Activated CD8-positive, alpha-beta memory T cell treated with anti-CD3 and anti-CD28 coated beads, Interleukin-2, amount 50 U/mL, for 48 hours (primary cell): ENCODE data around the gene ESRRG.

Source experiments
- DNase-seq: peaks from one replicate; pipeline ENCODE4 v3.0.0-alpha.2; 2020

ESRRG gene

GRCh38 chr1:216626394-216627067, 96.7 kb downstream of the ESRRG start:
- no peak for DNase-seq

DNA sequence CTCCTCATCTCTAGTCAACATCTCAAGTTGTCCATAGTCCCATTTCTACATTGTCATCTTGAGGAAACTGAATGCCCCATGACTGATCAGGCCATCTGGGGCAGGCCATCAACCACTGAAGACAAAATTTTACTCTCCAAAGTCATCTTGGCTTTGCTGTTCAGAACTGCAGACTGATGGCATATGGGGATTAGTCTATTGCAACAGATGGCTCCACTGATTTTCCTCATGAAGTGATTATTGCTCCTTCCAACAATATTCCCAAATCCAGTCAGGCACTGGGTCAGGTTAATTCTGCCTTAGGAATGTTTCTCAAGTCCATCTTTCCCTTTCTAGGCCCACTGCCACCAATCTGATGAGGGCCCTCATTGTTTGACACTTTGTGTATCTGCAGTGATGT, 101.7 kb downstream of the ESRRG start:
- no peak for DNase-seq

DNA sequence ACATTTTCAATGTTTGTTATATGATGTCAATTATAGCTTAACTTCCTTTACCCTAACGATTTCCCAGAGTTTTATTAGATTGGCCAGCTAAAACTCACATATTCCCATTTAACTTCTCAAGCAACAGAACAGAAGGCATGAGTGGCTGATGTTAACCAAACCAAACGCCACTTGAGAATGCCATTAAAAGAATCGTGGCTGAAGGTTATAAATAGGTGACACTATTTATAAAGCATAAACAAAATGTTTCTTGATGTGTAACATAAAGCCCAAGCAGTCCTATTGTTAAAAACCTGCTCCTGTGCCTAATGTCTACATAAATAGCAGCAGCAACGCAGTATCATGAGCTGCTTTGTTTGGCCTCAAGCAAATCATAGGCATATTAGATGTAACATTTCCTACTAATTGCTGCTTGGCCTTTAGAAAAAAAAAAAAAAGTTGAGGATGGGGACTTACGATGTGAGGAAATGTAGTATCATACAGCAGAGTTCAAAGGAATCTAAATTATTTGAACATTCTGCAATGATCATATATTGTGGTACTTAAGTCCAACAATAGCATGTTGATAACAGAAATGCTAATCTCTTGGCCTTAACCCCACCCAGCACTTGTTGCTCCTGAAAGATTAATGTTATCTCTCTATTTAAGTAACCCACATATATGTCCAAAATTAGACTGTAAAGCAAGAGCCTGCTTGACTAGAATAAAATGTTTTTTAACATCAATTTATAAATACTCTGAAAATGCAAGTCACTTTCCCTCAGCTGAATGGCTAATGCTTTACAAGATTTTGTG, 106.0 kb downstream of the ESRRG start:
- DNase-seq, result no peak

GRCh38 chr1:216616425-216616824, 106.8 kb downstream of the ESRRG start:
- DNase-seq, result no peak

DNA sequence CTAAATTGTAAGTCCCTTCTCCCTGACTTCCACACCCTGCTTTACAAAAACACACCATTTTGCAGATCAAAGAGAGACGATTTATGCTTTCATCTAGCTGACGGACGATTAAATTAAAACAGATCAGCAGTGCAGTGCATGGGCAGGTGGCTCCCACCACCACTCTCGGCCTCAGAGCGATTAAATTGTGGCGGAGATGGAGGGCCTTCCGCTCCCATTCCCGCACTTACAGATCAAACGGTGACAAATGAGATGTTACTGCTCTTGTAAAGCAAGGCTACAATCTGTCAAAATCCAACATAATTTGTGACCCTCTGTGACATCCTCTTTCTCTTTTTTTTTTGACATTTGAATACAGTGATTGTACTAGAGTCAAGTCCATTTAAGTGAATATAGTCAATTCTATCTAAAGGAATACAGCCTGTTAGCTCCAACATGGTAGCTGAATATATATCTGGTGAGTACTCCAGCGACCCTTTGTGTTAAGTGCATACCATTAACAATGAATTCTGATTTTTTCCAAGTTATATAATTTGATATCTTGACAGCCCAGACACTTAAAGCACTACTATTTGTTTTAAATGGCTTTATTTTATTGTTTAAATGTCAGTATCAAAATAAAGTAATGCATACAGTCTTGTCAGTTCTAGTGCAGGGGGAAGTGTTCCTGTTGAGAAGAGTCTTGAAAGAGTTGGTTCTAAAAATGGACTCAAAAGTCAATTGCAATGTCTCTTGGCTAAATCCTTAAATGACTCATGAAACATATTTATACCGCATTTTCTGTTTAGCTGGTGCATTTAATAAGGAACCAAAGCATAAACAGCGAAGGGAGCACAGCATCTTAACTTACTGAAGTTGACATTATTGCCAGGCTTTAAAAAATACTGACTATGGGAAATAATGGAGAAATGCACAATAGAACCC, 109.0 kb downstream of the ESRRG start:
- DNase-seq, result no peak

- DNase-seq, result no peak
Measured at GRCh38 chr1:216612291-216612690, 110.9 kb downstream of the ESRRG start.

GRCh38 chr1:216607067-216607697, 116.0 kb downstream of the ESRRG start:
- no peak for DNase-seq

DNA sequence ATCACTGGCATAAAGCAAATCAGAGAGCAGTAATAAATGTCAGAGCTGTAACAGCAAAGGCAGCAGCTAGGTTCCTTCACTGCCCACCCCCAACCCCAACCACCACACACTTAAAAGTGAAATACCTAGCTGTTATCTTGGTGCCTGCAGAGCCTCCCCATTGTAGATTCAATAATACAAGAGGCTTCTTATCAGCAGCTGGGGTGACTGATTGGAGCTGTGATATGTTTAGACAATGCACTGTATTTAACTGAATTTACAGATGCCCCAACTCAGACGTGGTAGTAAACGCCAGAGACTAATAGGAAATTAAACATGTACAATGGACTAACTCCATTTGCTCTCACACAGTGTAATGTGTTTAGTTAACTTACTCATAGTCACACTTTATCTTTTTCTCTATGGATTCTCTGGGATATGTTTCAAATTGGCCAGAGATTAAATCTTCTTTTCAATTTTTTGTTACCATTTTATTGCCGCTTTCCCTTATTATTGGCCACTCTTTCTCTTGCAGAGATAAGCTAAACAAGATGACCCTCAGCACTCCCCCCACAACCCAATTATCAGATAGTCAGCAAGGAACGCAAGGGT, 117.1 kb downstream of the ESRRG start:
- no peak for DNase-seq

- no peak for DNase-seq
Measured at GRCh38 chr1:216604771-216605170, 118.5 kb downstream of the ESRRG start.

- no peak for DNase-seq
Measured at GRCh38 chr1:216600730-216601609, 122.3 kb downstream of the ESRRG start.

GRCh38 chr1:216599851-216600250, 123.4 kb downstream of the ESRRG start:
- DNase-seq, result no peak

- DNase-seq, result no peak
Measured at GRCh38 chr1:216598448-216598847, 124.8 kb downstream of the ESRRG start.

DNA sequence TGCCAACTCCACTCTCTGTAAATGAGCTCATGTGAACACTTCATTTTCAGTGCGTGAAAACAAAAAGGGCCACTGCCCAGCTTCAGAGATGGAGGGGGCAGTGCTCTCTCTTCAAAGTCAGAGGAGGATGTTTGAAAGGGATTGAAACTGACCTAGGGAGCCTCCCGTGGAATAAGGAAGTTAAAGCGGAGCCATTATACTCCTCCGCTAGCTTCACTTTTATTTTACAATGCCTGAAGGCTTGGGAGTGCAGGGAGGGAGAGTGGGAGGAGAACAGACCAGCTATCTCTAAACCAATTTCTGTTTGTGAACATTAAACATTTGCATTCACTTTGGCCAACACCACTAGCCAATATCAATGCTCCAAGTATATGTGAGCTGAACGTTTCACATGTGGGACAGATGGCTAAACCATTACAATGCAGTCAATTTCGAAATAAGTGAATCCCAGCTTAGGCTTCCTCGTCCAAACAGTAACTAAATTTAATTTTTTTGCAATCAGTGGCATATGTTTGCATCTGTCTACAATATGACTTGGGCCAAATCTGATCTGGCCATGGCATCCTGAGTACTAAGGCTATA, 126.9 kb downstream of the ESRRG start:
- DNase-seq, result no peak

DNA sequence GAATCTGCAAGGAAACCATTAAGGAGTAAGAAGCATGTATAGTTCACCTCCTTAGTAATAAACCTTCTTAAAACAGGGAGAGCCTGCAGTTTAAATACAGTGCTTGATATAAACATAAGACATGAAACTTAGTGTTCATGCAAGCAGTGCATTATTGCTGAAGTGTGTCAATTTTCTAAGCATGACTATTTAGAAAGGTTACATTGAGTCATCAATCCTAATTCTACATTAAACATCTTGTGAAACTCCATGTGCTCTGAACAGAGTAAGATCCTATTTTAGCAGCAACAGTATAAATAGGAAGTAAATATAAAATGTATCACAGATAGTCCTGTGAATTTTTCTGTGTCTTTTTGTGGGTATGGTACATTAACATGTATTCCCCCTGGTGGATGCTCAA, 135.5 kb downstream of the ESRRG start:
- no peak for DNase-seq

GRCh38 chr1:216582151-216582550, 141.1 kb downstream of the ESRRG start:
- no peak for DNase-seq

GRCh38 chr1:216580538-216581057, 142.6 kb downstream of the ESRRG start:
- no peak for DNase-seq

- no peak for DNase-seq
Measured at GRCh38 chr1:216576234-216576937, 146.8 kb downstream of the ESRRG start.

DNA sequence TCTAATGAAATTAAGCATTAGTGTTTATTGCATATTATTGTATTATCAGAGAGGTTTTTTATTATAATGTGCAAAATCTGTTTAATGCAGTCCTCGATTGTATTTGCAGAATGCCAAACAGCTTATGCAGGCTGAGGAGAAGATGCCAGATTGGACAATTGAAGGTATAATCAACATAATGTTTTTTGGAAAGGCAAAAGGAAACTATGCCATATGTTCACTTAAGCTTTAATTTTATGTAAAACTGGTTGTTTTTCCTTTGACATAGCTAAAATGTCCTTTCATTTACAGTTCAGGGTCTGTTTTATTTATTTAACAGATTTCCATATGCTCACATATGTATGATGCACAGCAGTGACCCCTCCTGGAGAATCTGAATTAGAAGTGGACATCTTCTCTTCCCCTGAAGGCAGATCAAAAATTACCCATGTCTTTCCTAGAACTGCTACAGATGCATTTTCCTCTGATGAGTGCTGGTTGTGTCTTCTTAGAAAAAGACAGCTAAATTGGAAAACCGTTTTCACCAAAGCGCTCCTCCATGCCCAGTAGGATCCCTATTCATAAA, 156.5 kb downstream of the ESRRG start:
- no peak for DNase-seq

DNA sequence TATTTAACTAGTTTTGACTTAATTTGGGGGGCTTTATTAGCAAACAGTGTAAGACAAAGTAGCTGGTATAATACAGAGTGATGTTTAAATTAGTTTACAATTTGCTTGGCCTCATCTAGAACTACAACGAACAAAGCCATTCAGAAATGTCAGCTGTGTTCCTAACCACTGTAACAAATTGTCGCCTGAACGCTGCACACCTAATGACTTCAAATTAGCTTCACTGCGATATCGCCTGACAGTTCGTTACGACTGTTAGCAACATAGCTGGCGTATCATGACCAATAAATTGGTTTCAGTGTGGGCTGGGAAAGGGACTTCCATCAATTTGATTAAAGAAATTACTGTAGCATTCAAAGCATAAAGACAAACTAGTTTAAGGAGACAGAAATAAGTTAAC, 160.1 kb downstream of the ESRRG start:
- no peak for DNase-seq

DNA sequence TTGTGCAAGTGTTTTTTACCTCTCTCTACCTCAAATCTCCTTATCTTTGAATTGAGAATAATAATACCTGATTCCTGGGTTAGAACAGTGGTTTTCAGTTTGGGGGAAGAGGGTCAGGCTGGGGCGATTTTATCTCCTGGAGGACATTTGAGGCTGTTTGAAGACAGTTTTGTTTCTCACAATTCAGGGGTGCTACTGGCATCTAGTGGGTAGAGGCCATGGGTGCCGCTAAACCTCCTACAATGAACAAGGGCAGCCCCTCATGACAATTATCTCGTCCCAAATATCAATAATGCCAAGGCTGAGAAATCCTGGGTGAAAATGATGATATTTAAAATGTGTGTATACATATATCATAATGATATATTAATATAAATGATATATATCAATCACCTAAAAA, 160.8 kb downstream of the ESRRG start:
- DNase-seq, result no peak
